ENCODE results near the gene HPS3.

Gene HPS3

DNA sequence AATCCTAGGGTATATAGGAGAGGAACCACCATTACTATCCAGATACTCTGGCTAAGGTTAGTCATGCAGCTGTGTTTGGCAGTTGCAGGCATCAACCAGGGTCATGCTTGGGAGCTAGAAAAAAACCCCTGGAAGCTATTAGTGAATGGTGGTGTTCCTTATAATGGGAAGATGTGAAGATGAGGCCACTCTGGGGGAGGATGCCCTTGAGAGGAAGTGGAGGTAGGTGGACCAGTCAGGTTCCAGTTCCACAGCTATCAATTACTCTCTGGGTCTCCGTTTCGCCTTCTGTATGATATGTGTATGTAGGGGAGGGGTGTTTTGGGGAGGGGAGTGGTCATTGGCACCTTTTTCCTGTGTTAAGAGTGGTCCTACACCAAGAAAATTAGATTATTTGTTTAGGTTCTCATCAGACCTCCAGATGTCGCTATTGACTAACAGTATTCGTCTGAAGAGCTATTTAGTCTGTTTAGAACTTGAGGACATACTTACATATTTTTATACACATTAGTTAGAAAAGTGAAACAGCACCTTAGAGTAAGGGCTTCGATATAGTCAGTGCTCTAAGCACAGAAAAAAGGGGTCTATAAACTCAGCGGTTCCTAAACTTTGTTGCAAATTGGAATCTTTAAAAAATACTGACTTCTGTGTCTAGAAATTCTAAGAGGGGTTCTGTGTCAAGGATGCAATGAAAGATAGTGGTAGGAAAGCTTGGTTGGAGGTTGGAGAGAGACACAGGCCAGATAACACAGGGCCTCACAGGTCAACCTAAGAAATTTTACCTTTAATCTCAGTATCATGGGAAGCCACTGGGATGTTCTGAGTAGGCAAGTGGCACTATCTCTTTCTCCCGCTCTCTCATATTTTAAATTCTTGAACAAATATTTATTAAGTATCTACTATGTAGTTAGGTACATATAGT is 9.1 kb upstream of the HPS3 start:
- no peak for DNase-seq (ENCODE audit: low read depth in 2 of 2)

DNA sequence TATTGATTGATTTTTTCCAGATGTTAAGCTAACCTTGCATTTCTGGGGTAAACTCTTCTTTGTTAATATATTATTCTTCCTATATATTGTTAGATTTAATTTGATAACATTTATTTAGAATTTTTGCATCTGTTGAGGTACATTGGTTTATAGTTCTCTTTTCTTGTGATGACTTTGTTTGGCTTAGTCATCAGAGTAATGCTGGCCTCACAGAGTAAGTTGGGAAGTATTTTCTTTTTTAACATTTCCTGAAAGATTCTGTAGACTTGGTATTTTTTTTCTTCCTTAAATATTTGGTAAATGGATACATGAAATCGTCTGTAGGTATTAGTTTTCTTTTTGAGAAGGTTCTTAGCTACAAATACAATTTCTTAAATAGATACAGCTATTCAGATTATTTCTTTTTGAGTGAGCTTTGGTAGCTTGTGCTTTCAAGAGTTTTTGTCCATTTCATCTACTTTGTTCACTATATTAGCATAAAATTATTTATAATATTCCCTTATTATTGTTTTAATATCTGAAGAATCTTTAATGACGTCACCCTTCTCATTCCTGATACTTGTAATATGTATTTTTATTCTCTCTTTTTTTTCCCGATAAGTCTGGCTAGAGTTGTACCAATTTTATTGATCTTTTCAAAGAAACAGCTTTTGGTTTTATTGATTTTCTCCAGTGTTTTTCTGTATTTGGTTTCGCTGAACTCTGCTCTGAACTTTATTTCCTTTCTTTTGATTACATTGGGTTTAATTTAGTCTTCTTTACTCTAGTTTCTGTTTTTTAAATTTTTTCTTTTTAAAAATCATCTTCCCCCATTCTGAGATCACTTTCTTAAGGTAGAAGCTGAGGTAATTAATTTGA is 6.5 kb upstream of the HPS3 start:
- no peak for DNase-seq (ENCODE audit: low read depth in 2 of 2)

DNA sequence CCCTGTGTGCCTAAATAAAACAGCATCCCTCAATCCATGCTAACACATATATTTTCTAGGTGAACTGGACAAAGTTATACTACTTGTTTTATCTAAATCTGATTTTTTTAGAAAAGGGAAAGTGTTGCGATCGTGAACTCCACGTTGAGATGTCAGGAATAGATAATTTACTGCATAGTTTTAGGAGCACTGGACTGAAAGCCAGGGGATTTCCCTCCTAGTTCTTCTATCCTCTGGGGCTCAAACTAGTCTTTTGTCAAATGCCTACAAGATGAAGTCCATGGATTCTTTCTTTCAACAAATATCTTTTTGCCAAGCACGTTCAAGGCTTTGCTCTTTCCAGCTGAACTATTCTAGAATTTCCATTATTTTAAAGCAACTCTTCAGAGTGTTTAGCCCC is 617 bp upstream of the HPS3 start:
- no peak for DNase-seq (ENCODE audit: low read depth in 2 of 2)

GRCh38 chr3:149131589-149131988 is 2.2 kb downstream of the HPS3 start:
- no peak for DNase-seq (ENCODE audit: low read depth in 2 of 2)

- DNase-seq (ENCODE audit: low read depth in 2 of 2) = no peak
These were observed 5.1 kb downstream of the HPS3 start for GRCh38 chr3:149134575-149134974.

GRCh38 chr3:149142682-149143081 is 13.2 kb downstream of the HPS3 start:
- DNase-seq (ENCODE audit: low read depth in 2 of 2) = no peak

GRCh38 chr3:149145356-149145755 is 15.9 kb downstream of the HPS3 start:
- DNase-seq (ENCODE audit: low read depth in 2 of 2) = no peak

GRCh38 chr3:149145974-149146373 is 16.5 kb downstream of the HPS3 start:
- DNase-seq (ENCODE audit: low read depth in 2 of 2) = no peak

DNA sequence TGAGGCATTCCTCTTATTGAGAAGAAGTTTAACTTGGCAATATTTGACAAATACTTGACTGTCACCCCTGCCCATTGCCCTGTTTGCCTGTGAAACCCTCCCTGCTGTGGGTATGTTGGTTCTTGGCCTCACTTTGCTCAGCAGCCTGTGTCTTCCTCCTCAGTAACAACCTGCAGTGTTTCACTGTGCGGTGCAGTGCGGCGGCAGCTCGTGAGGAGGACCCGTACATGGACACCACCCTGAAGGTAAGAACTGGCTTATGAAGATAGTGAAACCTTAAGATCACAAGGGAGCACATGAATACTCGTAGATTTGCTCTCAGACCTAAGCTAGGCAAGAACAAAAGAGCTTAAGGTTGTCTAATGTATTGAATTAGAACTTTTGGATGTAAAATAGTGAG is 21.0 kb downstream of the HPS3 start:
- DNase-seq (ENCODE audit: low read depth in 2 of 2) = no peak

DNA sequence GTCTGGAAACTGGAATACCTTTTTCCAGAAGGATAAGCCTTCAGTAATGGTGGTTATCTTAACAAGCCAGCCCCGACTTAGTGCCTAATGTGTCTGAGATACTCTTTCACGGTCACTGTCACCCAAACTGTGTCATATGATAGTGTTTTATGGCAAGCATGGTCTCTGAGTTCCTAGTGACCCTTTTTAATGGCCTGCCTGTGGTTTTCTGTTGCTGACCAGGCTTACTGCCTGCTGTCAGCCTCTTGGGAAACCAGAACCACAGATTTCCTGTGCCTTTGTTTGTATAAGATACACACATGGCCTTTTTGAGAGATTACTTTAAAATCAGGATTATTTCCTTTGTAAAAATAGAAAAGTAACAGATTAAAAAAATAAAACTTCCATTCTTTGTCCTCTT is 22.4 kb downstream of the HPS3 start:
- no peak for DNase-seq (ENCODE audit: low read depth in 2 of 2)

DNA sequence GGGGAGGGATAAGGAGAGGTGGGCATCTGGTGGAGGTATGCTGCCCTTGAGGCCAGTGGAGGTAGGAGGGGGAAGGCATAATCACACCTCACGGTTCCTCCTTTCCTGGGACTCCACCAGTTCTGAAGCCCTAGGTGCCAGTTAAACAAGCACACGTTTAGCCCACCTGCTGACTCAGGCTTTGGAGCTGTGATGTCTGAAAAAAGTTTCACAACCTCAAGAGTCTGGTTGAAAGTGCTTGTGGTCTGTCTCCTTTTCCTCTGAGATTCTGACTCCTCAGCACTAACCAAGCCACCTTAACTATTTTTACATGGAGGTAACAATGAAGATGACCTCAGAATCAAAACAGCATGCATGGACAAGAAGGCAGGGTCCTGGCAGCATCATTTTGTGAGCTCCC is 23.0 kb downstream of the HPS3 start:
- no peak for DNase-seq (ENCODE audit: low read depth in 2 of 2)

- no peak for DNase-seq (ENCODE audit: low read depth in 2 of 2)
These were observed 24.0 kb downstream of the HPS3 start for GRCh38 chr3:149153402-149153801.

DNA sequence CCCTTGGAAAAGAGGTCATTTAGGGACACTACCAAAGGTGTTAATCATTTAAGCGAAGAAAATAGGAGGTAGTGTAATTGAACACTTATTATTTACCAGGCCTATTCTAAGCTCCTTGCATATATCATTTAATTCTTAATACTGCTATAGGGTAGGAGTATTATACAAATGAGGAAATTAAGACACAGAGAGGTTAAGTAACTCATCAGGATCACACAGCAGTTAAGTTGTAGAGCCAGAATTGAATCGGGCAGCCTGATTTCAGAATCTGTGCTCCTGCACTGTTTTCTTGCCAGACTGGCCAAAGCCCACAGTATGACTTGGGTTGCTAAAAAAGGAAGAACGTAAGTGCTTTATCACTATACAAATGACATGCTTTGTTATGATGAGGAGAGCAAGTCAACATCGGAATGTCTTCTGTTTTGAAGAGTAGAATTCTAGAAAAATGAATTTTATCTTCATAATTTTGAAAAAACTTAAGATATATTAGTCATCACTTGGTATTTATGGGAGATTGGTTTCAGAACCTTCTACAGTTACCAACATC is 31.4 kb downstream of the HPS3 start:
- no peak for DNase-seq (ENCODE audit: low read depth in 2 of 2)

- no peak for DNase-seq (ENCODE audit: low read depth in 2 of 2)
These were observed 32.6 kb downstream of the HPS3 start for GRCh38 chr3:149162007-149162406.

DNA sequence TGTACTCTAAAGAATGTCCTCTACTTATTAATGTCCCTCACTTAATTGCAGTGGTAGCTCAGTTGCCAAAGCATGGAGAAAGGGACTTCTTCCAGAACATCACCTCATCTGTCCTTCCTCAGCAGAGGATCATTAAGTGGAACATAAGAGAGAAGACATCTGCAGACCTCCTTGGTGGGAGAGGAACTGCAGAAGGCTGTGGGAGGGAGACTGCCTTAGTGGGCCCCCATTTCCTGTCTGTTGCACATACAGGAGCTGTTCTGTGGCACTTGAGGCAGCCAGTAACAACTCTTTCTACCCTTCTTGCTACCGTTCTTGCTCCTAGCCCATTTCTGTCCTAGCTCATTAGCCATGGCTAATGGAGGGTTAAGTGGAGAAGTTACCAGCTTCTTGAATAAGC is 33.6 kb downstream of the HPS3 start:
- DNase-seq (ENCODE audit: low read depth in 2 of 2) = no peak

DNA sequence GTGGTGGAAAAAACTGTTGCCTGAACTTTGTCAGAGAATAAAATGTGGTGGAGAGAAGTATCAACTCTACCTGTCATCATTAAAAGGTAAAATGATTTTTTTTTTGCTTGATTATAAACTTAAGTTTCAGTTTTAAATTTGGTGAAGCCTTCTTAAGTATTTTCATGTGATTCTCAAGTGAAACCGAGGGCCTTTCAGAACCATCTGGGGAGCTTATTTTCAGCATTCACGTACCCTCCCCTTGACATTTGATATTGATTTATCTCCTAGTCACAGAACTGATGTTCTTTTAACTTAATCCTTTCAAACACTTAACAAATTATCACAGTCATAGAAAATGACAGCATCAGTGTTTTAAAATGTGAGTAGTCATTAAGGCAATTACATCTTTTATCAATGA is 38.5 kb downstream of the HPS3 start:
- DNase-seq (ENCODE audit: low read depth in 2 of 2) = no peak

GRCh38 chr3:149170672-149171071 is 41.2 kb downstream of the HPS3 start:
- DNase-seq (ENCODE audit: low read depth in 2 of 2) = no peak

DNA sequence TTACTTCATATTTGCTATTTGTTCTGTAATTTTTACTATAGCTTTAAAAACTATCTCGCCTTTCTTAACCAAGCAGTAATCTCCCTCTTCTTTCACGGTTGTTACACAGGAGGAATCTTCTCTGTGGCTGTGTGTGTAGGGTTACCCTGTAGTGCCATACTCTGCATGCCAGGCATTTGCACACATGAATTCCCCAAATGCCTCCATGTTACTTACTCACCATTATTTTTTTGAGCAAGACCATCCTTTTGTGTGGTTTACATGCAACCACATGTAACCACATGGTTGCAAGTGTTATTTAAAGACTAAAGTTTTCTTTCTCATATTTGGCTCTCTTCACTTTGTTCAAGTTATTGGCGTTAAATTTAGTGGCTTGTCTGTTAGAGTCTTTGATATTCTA is 45.5 kb downstream of the HPS3 start:
- no peak for DNase-seq (ENCODE audit: low read depth in 2 of 2)

DNA sequence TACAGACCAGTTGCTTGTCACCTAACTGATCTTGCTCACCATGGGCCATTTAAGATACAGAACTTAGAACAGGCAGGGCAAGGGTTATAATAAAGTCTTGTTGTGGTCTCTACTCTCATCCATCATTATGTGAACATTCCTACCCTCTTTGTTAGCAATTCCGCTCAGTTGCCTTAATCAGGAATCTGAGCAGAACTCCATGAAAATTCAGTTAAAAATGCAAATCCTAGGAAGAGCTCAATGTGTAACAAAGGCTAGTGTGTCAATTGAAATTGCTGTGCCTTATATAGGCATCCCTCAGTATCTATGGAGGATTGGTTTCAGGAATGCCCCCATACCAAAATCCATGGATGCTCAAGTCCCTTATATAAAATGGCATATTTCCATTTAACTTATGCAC is 47.7 kb downstream of the HPS3 start:
- no peak for DNase-seq (ENCODE audit: low read depth in 2 of 2)

- no peak for DNase-seq (ENCODE audit: low read depth in 2 of 2)
These were observed 49.8 kb downstream of the HPS3 start for GRCh38 chr3:149179220-149179619.

DNA sequence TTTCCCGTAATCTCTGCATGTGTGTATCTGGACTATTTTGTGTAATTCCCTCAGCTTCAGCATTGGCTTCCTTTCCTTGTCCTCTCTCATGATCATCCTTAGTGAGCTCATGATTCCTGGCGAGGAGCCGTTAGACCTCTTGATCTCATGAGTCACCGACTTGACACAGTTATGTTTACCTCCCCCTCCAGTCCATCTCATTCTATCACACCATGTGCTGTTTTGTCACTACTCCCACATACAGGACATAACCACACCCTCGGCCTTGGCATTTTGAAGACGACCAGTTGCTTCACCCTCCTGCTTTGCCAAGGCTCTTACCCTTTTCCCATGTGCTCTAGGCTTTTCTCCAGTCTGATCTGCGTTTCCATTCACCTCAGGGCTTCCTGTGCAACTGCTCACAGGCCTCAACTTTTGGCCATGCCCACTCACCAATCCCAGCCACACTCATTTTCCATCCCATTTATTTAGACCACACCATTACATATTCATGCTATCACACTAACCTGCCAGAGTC is 50.7 kb downstream of the HPS3 start:
- no peak for DNase-seq (ENCODE audit: low read depth in 2 of 2)

DNA sequence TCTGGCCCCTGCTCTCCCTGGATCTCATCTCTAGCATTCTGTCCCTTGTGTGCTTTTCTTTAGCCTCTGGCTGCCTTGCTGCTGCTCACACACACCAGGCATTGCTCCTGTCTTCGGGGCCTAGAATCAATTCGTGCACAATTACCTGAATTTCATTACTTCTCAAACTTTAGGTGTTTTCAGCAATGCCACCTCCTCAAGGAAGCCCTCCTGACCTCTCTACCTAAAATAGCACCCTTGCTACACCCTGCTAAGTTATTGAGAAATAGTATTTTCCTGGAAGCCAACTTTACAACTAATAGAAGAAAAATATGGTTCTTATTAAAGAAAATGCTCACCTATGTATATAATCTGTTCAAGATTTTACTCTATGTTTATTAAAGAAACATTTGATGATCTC is 51.7 kb downstream of the HPS3 start:
- DNase-seq (ENCODE audit: low read depth in 2 of 2) = no peak

Measured in stimulated activated CD8-positive, alpha-beta memory T cell treated with anti-CD3 and anti-CD28 coated beads, Interleukin-15, amount 100 ng/mL, for 4 hours (primary cell).